GM18909 (cell line): Measurements from ENCODE around the gene PDE4D.

Source experiments
- ATAC-seq: cut with Tn5 transposase; IDR thresholded peaks from one replicate; pipeline ENCODE4 v1.9.1; 2021; ENCODE audit warnings: mild to moderate bottlenecking; ENCODE audit not compliant: unreplicated experiment, poor library complexity

Gene PDE4D

DNA sequence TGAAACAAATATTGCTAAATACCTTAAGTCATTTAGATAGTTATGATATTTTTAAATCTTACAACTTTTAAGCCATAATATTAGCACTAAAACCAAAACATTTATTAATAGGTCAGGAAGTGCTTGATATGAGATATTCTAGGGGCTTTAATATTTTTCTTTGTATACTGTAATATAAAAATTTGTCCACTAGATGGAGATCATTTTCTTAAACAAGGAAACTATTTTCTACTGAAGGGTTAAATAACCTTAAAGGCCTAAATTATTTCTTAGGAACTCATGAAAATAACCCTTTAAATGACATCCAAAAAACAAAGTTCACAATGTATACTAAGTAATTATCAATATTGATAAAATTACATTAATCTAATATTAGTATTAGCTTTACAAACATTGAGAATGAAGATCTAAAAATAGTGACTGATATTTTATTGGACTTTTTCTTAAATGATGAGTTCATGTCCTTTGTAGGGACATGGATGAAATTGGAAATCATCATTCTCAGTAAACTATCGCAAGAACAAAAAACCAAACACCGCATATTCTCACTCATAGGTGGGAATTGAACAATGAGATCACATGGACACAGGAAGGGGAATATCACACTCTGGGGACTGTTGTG is 675.0 kb downstream of the PDE4D start:
- no peak for ATAC-seq

GRCh38 chr5:59216841-59217240 is 676.7 kb downstream of the PDE4D start:
- no peak for ATAC-seq

DNA sequence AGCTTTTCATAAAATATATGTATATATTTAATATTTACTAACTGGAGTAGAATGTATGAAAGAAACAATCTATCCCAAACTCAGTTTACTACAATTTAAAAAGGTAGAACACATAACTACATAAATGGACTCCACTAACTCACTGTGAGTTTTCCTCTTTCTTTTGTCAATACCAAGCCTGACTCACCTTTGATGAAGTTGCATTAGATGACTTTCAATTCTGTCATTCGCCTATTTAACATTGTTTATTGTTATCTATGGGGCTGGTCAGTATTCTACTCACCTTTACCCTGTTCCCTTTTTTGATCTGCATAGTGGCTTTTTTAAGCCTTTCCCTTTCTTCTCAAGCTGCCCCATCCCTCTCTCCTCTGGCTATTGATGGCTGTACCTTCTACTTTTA is 680.9 kb downstream of the PDE4D start:
- no peak for ATAC-seq

DNA sequence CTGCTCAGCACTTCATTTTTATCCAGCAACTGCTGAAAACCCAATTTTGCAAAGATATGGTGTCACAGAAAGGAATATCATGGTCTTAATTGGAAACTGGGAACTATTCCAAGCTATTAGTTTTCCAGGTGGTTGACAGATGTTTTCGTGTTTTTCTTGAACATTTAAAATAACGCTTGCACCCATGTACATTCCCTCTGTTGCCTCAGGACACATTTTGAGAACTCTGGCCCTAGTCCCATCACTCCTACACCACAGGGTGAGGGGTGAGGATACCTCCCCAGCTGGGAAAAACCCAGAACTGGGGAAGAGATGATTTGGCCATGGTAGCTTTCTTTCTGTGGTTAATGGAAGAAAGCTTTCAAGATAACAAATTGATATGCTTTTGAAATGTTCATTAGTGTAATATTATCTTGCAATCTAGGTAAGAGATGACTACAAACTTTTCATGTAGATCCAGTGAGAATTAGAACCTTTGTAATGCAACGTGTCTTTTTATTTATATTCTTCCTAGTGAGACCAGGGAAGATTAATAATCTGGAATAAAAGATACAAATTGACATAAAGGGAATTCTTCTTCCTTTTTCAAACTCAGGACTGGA is 683.7 kb downstream of the PDE4D start:
- ATAC-seq: no peak

- no peak for ATAC-seq
Measured at GRCh38 chr5:59208474-59208873, 685.1 kb downstream of the PDE4D start.

- no peak for ATAC-seq
Measured at GRCh38 chr5:59207401-59207800, 686.1 kb downstream of the PDE4D start.

GRCh38 chr5:59206132-59206581 is 687.4 kb downstream of the PDE4D start:
- no peak for ATAC-seq

DNA sequence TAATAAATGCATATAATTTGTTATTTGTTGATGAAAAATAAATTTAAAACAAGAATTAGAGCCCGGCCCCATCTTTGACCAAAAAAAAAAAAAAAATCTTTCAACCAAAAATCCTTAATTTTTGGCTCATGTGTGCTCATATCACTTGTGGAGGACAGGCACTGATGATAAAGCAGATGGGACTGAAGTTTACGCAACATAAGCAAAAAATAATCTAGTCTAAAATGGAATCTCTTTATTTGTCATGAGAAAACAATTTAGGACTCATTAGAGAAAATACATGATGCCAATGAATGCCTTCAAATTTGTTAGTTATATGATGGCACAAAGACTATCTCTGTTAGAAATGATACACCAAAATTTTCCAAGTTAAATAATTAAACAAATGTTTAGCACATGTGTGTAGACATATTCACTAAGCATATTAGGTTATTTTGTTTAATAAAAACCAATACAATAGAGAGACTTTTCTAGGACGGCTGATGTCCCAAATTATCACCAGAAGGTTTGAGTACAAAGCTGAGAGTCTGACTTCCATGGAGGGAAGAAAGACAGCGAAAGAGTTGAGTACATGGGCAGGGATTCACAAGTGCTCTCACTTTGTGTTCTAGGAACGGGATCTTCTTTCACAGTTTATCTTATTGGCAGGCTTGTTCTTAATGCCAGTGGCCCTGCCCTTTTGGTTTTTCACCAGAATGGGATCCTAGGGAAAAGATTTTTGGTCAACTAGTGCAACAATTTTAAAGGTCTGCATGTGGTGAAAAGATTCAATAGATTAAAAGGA is 689.2 kb downstream of the PDE4D start:
- no peak for ATAC-seq

DNA sequence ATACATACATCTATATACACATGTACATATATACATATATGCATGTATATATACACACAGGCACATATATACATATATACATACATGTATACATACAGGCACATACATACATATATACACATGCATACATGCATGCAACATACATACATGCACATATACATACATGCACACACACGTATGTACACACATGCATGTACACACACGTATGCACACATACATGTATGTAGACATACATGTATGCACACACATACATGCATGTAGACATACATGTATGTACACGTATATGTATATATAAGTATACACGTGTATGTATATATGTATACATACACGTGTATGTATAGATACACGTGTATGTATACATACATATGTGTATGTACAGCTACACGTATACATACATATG is 693.7 kb downstream of the PDE4D start:
- no peak for ATAC-seq

GRCh38 chr5:59198832-59199231 is 694.7 kb downstream of the PDE4D start:
- no peak for ATAC-seq

DNA sequence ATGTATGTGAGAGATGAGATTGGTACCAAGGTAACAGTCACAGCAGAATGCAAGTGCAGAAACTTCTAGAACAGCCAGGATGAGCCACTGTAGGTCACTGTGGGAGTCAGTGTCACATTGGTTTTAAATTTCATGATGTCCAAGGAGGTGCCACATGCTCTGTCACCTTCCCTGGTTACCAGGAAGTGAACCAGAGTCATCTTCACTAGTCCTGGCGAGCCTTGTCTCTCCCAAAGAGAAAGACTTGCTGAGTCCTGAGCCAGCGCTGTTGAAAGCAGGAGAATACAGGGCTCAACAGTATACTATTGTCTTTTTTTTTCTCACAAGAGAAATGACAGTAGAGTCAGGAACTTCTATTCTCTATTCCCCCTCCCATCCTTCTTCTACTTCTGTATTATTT is 695.2 kb downstream of the PDE4D start:
- no peak for ATAC-seq

DNA sequence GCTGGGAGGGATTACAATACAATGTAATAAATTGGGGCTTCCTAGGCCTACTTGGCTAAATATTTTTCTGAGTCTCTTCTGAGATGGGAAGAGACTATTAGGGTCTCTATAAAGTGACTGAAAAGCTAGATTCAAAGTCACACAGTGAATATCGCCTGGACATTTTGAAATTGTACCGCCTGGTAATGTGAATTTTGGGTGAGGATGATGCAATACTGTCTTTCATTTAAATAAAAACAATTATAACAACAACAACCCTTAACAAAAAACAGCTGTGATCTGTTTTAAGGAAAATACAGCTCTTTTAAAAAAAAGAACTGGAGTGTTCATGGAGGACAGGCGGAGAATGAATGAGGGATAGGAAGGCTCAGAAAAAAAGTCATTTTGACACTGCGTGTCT is 695.6 kb downstream of the PDE4D start:
- ATAC-seq: no peak

DNA sequence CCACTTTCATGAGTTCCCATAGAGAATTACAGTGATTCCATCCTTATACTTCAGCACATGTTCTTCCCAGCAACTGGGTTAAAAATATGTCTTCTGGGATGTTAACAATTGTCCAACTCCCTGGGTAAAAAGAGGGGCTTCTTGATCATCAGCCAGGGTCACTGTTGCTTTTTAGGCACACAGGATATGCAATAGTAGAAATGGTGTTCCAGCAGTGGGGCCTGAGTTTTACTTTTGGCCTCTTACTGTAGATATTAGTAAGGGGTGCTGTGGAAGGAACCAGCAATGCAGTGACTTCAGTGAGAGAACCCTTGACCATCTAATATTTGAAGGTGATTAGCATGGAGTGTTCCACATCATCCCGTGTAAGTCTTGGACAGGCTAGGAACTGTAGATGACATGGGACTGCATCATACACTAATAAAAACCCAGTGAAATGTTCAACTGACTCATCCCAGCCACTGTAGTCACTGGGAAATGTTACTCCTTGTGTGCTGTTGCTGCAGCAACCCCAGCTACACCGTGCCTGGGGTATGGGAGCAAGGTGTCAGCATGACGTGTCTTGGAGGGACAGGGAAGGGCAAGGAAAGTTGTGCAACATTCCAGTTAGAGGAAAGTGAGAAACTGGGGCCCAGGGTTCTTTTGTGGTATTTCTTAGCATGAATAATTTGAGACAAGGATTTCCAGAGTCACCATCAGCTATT is 699.8 kb downstream of the PDE4D start:
- no peak for ATAC-seq

DNA sequence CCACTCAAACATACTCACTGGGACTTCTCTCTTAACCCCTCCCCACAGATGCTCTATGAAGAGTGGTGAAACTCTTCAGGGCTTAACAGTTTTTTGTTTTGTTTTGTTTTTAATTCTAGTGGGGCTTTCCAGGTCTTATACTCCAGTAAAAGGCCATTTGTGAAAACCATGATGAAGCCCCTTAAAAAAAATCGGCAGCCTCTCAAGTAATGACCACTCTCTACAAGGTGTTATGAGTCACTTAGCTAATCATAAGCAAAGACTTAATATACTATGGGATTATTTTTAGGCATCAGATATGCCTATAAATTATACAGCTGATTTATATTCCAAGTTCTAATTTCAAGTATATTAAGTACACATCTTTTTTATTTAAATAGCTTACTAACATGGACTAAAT is 702.8 kb downstream of the PDE4D start:
- no peak for ATAC-seq

GRCh38 chr5:59189472-59190244 is 703.9 kb downstream of the PDE4D start:
- ATAC-seq: no peak

DNA sequence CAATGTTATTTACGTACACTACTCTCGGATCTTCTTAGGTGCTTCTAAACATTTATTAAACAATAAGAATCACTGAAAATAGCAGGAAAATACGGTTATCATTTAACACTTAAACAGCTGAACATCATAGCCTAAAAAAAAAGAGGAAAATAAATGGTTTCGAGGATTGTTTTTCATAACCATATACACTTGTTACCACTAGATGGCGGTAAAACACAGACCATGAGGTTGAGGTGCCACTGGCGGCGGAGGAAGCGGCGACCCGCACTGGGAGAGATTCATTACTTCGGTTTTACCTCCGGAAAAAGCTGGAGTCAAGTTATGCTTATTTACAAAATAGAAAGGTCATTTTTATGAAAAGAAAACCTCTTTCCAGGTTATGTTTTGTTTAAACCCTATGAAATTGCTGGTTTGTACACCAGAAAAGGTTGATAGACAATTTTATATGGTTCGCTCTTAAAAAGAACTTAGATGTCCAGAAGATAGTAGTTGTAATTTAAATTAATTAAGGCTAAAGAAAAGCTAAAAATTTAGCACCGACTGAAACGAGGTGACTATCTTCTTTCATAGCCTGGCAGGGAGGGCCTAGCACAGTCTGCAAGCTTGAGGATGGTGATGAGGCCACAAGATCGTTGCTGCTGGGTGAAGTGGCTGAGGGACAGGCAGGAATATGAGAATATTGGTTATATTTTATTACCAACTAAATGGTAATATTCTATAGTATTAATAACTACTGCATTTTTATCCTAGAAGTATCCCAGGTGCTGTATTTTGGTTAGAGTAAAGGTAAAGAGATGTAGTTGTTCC is 704.9 kb downstream of the PDE4D start:
- peak; percentile 77 for ATAC-seq

GRCh38 chr5:59187857-59188256 is 705.7 kb downstream of the PDE4D start:
- no peak for ATAC-seq

- no peak for ATAC-seq
Measured at GRCh38 chr5:59186623-59187022, 706.9 kb downstream of the PDE4D start.

DNA sequence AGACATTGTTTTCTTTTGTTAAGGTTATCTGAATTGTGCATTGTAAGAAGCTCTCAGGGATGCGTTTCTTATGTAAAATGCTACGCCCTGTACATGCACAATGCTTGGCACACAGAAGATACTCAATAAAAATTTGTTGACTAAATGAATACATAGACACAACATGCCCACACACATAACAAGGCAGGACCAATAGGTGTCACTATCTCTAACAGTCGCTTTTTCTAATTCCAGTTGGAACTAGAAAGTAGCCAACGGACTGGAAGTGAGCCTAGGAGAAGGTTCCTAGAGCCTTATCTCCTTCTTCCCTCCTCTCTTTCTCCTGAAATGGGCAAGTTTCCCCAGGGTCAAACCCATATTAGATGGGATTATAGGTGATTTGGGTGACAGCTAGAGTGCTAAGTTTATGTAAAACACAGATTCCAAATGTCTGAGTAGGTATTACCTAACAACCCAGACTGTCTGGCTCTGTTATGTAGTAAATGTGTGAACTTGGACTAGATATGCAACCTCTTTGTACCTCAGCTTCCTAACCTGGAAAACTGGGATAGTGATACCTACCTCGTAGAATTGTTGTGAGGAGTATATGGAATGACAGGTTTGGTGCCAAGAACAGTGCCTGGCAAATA is 707.7 kb downstream of the PDE4D start:
- ATAC-seq: no peak
